Breast epithelium (tissue), 3 donors: Measurements from ENCODE around the gene ZNF213.

Source experiments
- POLR2AphosphoS5 ChIP-seq, 3 donors: sonication (generic); formaldehyde crosslinking; IDR thresholded peaks; one replicate each; pipeline ENCODE4 v1.6.1; 2017; ENCODE audit warnings: antibody characterized with exemption in 3 of 3
- TF ChIP-seq, protein P1 (sequence below), 3 donors: fragments of 450-650 bp; IDR thresholded peaks; one replicate each; pipeline ENCODE4 v1.5.1; 2016 to 2017; ENCODE audit warnings: antibody characterized with exemption in 3 of 3, mild to moderate bottlenecking in 3 of 3, moderate library complexity in 3 of 3

DNA sequence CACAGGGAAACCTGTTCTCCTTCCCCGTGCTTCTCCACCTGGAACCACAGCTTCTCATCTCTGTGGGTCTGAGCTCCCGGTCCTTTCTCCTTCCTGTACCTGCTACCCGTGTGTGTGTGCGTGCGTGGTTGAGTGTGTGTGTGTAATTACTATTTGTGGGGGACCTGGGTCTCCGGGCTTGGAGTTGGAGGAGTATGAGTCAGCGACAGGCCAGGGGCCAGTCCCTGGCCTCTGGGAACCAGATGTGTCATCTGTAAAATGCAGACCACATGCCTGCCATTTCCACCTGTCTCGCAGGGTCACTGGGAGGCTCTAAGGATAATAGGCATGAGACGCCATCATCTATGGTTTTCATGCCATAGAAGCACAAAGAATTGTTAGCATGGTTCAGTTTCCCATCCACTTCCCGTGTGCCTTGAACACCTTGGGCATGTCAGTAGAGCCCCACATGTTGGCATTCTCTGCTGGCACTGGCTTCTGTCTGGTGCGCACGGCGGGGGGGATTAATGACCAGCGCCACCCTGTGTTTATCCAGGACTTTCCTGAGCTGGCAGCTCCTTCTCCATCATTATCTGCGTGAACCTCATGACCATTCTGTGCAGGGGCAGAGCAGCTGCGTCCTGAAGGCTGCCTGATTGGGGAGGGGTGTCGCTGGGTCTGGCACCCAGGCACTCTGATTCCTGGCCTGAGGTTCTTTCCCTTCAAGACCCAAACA, 20.9 kb upstream of the ZNF213 start:
- TF ChIP-seq, protein P1, sequence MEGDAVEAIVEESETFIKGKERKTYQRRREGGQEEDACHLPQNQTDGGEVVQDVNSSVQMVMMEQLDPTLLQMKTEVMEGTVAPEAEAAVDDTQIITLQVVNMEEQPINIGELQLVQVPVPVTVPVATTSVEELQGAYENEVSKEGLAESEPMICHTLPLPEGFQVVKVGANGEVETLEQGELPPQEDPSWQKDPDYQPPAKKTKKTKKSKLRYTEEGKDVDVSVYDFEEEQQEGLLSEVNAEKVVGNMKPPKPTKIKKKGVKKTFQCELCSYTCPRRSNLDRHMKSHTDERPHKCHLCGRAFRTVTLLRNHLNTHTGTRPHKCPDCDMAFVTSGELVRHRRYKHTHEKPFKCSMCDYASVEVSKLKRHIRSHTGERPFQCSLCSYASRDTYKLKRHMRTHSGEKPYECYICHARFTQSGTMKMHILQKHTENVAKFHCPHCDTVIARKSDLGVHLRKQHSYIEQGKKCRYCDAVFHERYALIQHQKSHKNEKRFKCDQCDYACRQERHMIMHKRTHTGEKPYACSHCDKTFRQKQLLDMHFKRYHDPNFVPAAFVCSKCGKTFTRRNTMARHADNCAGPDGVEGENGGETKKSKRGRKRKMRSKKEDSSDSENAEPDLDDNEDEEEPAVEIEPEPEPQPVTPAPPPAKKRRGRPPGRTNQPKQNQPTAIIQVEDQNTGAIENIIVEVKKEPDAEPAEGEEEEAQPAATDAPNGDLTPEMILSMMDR (IDR thresholded peaks at IDR 0.05): no peak
- TF ChIP-seq POLR2AphosphoS5 (IDR thresholded peaks at IDR 0.05): no peak
